ENCODE results near the gene TFR2.
A peak's percentile ranks its signal among the peaks of the same experiment; 100 is the strongest.
"Not testable (repeated sequence)": the region's sequence is repeated elsewhere in the genome, so short reads cannot be mapped to it uniquely, and the experiment has no call there.

TFR2 gene

DNA sequence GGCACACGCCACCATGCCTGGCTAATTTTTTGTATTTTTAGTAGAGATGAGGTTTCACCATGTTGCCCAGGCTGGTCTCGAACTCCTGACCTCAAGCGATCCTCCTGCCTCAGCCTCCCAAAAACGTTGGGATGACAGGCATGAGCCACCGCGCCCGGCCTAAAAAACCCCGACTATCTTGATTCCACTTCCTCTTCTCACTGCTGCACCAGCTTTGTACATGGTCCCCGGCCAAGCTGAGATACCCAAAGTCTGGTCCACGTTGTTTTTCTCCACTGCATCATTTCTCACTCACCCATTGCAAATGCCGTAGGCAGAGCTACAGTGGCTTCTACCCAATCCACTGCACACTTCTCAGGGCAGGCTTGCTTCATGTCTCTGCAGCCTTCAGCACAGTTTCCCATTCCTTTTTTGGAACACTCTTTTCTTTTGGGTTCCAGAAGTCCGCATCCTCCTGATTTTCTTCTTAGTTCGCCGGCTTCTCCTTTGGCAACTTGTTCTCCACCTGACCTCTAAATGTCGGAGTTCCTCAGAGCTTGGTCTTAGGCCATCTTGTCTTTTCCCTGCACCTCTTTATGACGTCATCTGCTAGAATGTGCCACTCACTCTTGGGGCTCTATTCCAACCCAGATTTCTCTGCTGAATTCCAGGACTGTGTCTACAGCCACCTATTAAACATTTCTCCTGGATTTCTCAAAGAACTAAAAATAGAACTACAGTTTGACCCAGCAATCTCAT lies 26.1 kb upstream of the TFR2 start:
- no peak overlapping the region for H3K9ac ChIP-seq (ENCODE audit: low read length)
- no peaks in the 10 kb centered on the region for H3K36me3 ChIP-seq (ENCODE audit: control insufficient read depth, low read depth, low read length)
- H3K4me1 ChIP-seq (ENCODE audit: control insufficient read depth, low read depth, low read length): no peaks in the 10 kb centered on the region
- H3K9me3 ChIP-seq (ENCODE audit: control insufficient read depth, low read depth, low read length): no peaks in the 10 kb centered on the region
- H3K27ac ChIP-seq (ENCODE audit: low read length): no peak overlapping the region
- peaks cover 16% of the 10 kb centered on the region for H3K27me3 ChIP-seq (ENCODE audit: control insufficient read depth, insufficient read depth, low read length)
- H3K4me3 ChIP-seq (ENCODE audit: low read length): no peak overlapping the region

DNA sequence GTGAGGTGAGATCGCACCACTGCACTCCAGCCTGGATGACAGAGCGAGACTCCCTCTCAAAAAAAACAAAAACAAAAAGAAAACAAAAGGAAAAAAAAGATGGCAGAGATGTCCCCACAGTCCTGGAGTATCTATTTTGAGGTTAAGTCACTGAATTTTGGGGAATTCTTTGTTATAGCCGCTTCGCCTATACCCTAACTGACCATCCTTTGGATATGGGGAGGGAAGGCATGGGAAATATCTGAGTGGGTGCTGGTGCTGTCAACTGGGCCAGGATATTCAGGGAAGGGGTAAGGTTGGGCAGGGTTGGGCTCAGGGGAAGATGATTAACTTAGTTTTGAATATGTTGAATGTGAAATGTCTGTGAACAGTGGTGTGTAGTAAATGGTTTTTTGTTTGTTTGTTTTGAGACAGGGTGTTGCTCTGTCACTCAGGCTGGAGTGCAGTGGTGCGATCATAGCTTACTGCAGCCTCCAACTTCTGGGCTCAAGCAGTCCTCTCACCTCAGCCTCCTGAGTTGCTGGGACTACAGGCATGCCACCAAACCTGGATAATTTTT lies 23.9 kb upstream of the TFR2 start:
- no peaks in the 10 kb centered on the region for H3K4me1 ChIP-seq (ENCODE audit: control insufficient read depth, low read depth, low read length)
- no peaks in the 10 kb centered on the region for H3K36me3 ChIP-seq (ENCODE audit: control insufficient read depth, low read depth, low read length)
- H3K9me3 ChIP-seq (ENCODE audit: control insufficient read depth, low read depth, low read length): no peaks in the 10 kb centered on the region
- H3K9ac ChIP-seq (ENCODE audit: low read length): no peak overlapping the region
- H3K27me3 ChIP-seq (ENCODE audit: control insufficient read depth, insufficient read depth, low read length): no peaks in the 10 kb centered on the region
- no peak overlapping the region for H3K27ac ChIP-seq (ENCODE audit: low read length)
- no peak overlapping the region for H3K4me3 ChIP-seq (ENCODE audit: low read length)

DNA sequence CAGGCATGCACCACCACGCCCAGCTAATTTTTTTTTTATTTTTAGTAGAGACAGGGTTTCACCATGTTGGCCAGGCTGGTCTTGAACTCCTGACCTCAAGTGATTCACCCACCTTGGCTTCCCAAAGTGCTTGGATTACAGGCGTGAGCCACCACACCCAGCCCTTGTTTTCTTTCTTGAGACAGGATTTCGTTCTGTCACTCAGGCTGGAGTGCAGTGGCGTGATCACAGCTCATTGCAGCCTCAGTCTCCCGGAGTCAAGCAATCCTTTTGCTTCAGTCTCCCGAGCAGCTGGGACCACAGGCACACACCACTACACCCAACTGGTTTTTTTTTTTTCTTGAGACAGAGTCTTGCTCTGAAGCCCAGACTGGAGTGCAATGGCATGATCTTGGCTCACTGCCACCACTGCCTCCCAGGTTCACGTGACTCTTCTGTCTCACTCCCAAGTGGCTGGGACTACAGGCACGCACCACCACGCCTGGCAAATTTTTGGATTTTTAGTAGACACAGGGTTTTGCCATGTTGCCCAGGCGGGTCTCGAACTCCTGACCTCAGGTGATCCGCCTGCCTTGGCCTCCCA lies 20.9 kb upstream of the TFR2 start:
- H3K9ac ChIP-seq (ENCODE audit: low read length); H3K4me1 ChIP-seq (ENCODE audit: control insufficient read depth, low read depth, low read length); H3K36me3 ChIP-seq (ENCODE audit: control insufficient read depth, low read depth, low read length); H3K9me3 ChIP-seq (ENCODE audit: control insufficient read depth, low read depth, low read length); H3K4me3 ChIP-seq (ENCODE audit: low read length); H3K27ac ChIP-seq (ENCODE audit: low read length): not testable (repeated sequence)
- H3K27me3 ChIP-seq (ENCODE audit: control insufficient read depth, insufficient read depth, low read length): peaks cover 17% of the 10 kb centered on the region

DNA sequence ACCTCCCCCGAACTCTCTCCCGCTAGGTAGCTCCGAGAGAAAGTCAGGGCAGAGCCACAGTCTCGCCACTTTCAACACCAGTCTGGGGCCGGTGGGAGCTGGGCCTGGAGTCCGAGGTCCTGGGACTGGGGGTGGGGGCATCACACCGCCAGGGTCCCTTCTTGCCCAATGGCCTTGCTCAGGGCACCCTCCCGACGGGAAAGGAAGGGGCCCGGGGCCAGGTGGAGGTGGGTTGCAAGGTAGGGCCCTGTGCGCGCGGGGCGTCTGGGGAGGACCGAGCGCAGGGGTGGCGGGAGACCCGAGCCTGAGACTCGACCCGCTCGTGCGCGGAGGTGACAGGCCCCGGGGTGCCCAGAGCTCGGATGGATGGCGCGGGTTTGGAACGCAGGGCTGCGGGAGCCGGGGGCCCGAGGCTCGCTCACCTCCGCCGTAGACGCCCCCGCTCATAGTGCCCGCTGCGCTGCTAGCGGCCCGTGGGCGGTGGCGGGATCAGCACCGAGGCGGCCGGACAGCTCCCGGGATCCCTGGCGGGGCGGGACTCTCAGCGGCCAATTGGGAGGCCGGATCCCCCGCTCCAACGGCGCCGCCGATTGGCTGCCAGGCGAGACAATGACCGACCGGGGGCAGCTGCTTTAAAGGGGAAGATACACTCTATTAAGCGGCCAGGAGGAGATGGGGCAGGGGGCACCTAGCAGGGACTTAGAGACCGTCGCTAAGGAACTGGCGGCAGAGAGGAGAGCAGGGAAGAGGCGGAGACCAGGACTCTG lies 14.7 kb upstream of the TFR2 start, which contains the start of gene ACTL6B:
ACTL6B (minus strand) TSS at position 541 of the 767 bp plus-strand sequence; CDS start at position 447, 94 bp downstream.
- H3K4me1 ChIP-seq (ENCODE audit: control insufficient read depth, low read depth, low read length): no peaks in the 10 kb centered on the region
- H3K9ac ChIP-seq (ENCODE audit: low read length): no peak within 1 kb of the TSS
- peak within 1 kb of the TSS; percentile 17 for H3K4me3 ChIP-seq (ENCODE audit: low read length)
- no peaks in the 10 kb centered on the region for H3K36me3 ChIP-seq (ENCODE audit: control insufficient read depth, low read depth, low read length)
- peaks cover 47% of the 10 kb centered on the region for H3K27me3 ChIP-seq (ENCODE audit: control insufficient read depth, insufficient read depth, low read length)
- H3K9me3 ChIP-seq (ENCODE audit: control insufficient read depth, low read depth, low read length): no peaks in the 10 kb centered on the region
- no peak within 1 kb of the TSS for H3K27ac ChIP-seq (ENCODE audit: low read length)

DNA sequence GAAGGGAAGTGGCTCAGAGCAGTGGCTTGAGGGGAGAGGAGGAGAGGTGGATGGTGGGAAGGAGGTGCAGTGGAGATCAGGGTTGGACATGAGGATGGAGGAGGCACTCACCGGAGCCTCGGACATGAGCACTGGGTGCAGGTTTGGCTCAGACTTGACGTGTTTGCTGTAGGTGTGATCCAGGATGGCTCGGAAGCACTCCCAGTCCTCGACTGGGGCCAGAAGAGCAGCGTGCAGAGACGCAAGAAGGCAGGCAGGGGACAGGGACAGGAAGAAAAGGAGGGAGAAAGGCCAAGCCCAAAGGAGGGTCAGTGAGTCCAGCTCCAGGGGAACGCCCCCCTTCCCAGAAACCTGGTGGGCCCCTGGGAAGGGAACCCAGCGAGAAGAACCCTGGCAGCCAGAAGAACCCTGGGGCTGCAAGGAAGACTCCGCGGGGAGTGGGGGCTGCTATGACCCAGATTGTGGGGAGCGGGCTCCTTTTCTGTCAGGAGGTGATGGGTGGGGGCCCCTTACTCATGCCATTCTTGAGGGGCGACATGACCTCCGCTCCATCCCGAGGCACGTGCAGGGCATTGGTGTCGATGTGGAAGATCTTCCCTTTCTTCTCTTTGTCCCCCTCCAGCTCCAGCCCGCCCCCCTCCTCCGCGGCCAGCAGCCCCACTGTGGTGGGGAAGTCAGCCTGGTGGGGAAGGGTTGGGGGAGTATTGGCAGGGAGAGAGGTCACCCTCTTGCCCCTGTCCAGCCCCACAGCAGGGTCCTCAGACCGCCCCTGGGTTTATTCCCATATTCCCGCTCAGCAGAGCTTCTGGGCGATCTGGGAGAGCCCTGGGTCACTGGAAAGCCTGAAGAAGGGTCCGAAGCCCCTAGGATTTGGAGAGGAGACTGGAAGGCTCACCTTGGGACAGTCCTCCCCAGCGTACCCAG lies 13.8 kb upstream of the TFR2 start:
- Histone ChIP-seq H3K27me3 (ENCODE audit: control insufficient read depth, insufficient read depth, low read length) (peaks cover 47% of the 10 kb centered on the region), H3K9me3 (ENCODE audit: control insufficient read depth, low read depth, low read length) (no peaks in the 10 kb centered on the region), H3K4me3 (ENCODE audit: low read length) (no peak overlapping the region), H3K4me1 (ENCODE audit: control insufficient read depth, low read depth, low read length) (no peaks in the 10 kb centered on the region), H3K36me3 (ENCODE audit: control insufficient read depth, low read depth, low read length) (no peaks in the 10 kb centered on the region), H3K9ac (ENCODE audit: low read length) (no peak overlapping the region), H3K27ac (ENCODE audit: low read length) (no peak overlapping the region)

DNA sequence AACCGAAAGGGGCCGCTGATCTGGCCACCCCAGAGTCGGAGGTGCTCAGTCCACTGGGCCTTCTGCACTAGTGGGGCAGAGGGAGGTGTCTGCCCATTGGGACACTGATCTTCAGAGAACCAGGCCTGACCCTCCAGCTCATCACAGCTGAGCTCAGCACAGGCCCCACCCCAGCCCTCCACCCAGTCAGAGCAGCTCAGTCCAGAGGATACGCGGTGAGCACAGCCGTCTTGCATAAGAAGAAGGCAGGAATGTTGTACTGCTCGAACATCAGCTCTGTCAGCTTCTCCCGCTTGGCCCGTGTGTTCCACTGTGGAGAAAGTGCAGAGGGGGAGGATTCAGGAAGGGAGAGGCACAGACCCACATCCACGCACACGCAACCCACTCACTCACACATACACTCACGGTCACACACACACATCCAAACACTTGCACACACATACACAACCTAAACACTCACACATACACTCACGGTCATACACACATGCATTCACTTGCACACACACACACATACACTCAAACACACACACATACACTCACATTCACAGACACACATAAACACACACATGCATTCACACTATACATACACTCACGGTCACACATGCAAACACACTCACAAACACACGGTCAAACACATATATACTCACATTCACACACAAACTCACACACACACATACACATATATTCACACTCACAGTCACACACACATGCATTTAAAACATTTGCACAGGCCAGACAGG lies 8.6 kb upstream of the TFR2 start:
- no peak overlapping the region for H3K4me3 ChIP-seq (ENCODE audit: low read length)
- H3K27ac ChIP-seq (ENCODE audit: low read length): no peak overlapping the region
- no peak overlapping the region for H3K9ac ChIP-seq (ENCODE audit: low read length)
- peaks cover 13% of the 10 kb centered on the region for H3K27me3 ChIP-seq (ENCODE audit: control insufficient read depth, insufficient read depth, low read length)
- H3K9me3 ChIP-seq (ENCODE audit: control insufficient read depth, low read depth, low read length): no peaks in the 10 kb centered on the region
- H3K4me1 ChIP-seq (ENCODE audit: control insufficient read depth, low read depth, low read length): peaks cover 5% of the 10 kb centered on the region
- H3K36me3 ChIP-seq (ENCODE audit: control insufficient read depth, low read depth, low read length): no peaks in the 10 kb centered on the region

DNA sequence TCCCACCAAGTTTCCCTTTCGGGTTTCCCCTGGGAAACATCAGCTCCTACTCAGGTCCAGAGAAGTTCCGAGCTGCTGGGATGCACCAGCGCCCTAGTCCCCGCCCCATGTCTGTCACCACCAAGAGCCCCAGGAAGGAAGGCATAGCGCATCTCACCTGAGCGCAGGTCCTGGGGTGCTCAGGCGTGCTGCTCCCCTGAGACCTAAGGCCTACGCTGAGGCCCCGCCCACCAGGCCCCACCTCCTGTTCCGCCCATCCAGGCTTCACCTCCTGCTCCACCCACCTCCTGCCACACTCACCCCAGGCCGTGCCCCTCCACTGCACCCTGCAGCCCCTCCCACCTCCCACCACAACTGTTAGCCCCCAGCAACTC lies 1.2 kb upstream of the TFR2 start:
- no peaks in the 10 kb centered on the region for H3K9me3 ChIP-seq (ENCODE audit: control insufficient read depth, low read depth, low read length)
- peaks cover 3% of the 10 kb centered on the region for H3K4me1 ChIP-seq (ENCODE audit: control insufficient read depth, low read depth, low read length)
- no peaks in the 10 kb centered on the region for H3K27me3 ChIP-seq (ENCODE audit: control insufficient read depth, insufficient read depth, low read length)
- no peak overlapping the region for H3K27ac ChIP-seq (ENCODE audit: low read length)
- no peak overlapping the region for H3K9ac ChIP-seq (ENCODE audit: low read length)
- H3K4me3 ChIP-seq (ENCODE audit: low read length): no peak overlapping the region
- H3K36me3 ChIP-seq (ENCODE audit: control insufficient read depth, low read depth, low read length): no peaks in the 10 kb centered on the region

DNA sequence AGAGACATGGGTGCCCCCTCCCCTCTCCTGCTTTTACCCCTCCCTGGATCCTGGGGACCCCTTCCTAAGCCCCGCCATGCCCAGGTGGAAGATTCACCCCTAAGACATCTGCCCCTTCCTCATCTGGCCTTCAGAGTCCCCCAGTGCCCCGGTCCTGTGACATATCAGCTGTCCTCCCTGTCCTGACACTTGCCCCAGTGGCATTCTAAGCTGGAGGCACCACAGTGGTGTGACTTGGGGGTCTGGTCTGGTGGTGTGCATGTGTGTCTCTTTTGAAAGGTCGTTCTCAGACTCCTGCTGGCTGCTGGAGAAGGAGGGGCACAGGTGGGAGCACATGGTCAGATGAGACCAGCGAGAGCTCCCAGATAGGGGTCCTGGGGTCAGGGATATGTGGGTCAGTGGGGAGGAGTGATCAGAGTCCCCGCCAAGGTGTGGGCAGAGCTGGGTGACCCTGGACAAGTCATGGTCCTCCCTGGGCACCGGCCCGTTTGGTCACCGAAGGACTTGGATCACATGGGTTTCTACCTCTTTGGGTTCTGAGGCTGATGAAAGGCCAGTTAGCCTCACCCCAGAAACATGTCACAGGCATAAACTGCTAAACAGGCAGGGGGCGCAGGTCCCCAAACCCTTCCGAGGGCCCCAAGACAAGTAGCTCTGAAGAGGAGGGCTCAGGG lies 645 bp upstream of the TFR2 start:
- Histone ChIP-seq H3K4me3 (ENCODE audit: low read length) (no peak overlapping the region), H3K36me3 (ENCODE audit: control insufficient read depth, low read depth, low read length) (no peaks in the 10 kb centered on the region), H3K27me3 (ENCODE audit: control insufficient read depth, insufficient read depth, low read length) (no peaks in the 10 kb centered on the region), H3K9me3 (ENCODE audit: control insufficient read depth, low read depth, low read length) (no peaks in the 10 kb centered on the region), H3K4me1 (ENCODE audit: control insufficient read depth, low read depth, low read length) (no peaks in the 10 kb centered on the region), H3K27ac (ENCODE audit: low read length) (no peak overlapping the region), H3K9ac (ENCODE audit: low read length) (no peak overlapping the region)

DNA sequence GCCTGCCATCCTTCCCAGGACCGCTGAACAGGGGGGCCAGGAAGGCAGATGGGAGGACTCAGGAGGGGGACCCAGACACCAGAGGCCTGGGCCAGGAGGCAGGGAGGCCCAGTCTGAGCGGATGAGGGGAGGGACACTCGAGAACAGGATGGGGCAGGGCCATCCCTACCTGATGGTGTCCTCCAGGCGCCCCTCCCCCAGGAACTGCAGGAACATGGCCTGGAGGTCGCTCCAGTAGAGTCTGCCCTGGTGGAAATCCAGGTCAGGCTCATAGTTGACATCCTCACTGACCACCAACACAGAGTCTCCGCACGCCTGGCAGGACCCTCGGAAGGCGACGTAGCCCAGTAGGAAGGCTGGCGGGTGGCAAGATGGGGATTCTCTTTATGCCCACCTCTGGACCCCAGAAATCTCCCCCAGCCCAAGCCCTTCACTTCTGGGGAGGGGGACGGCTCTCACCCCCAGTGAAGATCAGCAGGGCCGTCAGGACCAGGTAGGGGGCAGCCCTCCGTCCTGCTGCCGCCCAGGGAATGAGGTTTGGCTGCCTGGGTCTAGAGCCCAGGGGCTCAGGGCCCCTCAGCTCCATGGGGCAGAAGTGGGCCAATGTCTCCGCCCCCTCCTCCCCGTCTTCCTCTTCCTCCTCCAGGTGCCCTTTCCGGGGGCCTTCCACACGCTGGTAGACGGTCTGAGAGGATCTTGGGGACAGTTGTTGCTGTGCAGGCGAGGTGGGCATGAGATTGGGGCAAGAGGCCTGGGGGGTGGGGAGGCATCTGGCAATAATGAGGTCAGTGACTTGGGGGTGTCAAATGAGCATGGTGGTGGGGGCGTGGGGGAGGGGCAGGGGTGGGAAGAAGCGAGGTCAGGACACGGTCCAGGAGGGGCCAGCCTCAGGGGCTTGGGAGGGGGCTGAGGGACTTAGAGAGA lies 573 bp downstream of the TFR2 start:
- H3K9me3 ChIP-seq (ENCODE audit: control insufficient read depth, low read depth, low read length): no peaks in the 10 kb centered on the region
- no peaks in the 10 kb centered on the region for H3K36me3 ChIP-seq (ENCODE audit: control insufficient read depth, low read depth, low read length)
- H3K27me3 ChIP-seq (ENCODE audit: control insufficient read depth, insufficient read depth, low read length): no peaks in the 10 kb centered on the region
- no peak overlapping the region for H3K4me3 ChIP-seq (ENCODE audit: low read length)
- no peak overlapping the region for H3K9ac ChIP-seq (ENCODE audit: low read length)
- H3K4me1 ChIP-seq (ENCODE audit: control insufficient read depth, low read depth, low read length): no peaks in the 10 kb centered on the region
- no peak overlapping the region for H3K27ac ChIP-seq (ENCODE audit: low read length)

Data from iPS-18a (cell line).